Middle frontal gyrus (tissue), 1 donor: ENCODE measurements around the gene COL6A6.

Source experiments
- DNase-seq: peaks from one replicate; pipeline ENCODE4 v3.0.0-alpha.2; 2015; ENCODE audit warnings: low spot score; ENCODE audit errors: extremely low spot score

COL6A6 gene

GRCh38 chr3:130516645-130517512 lies at the start of gene COL6A6:
Gene COL6A6, plus strand, starts transcription at chr3:130517177. Its CDS starts 43,188 bp downstream, at chr3:130560365.
- DNase-seq = no peak

- DNase-seq = no peak
These were observed 48.7 kb upstream of the COL6A6 start for GRCh38 chr3:130468311-130468710.

GRCh38 chr3:130470126-130470525 lies 46.9 kb upstream of the COL6A6 start:
- DNase-seq = no peak

GRCh38 chr3:130473416-130473815 lies 43.6 kb upstream of the COL6A6 start:
- DNase-seq = no peak

GRCh38 chr3:130480736-130481135 lies 36.2 kb upstream of the COL6A6 start:
- no peak for DNase-seq

DNA sequence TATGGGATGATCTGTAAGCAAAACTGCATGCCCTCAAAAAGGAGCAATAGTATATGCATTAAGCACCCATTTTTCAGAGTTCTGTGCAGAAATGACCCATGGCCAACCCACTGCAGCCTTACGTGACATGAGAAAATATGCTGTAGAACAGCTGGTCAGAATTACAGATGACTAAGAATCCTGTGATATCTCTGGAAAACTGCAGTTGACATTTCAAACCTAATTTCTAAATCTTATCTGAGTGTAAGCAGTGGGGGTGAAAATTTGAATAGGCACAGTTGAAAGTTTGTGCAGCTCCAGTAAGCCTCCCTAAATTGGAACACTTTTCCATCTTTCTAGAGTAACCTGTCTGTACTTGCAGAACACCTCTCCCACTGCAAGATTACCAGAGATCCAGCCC lies 28.7 kb upstream of the COL6A6 start:
- DNase-seq = no peak

GRCh38 chr3:130488769-130489450 lies 28.1 kb upstream of the COL6A6 start:
- no peak for DNase-seq

DNA sequence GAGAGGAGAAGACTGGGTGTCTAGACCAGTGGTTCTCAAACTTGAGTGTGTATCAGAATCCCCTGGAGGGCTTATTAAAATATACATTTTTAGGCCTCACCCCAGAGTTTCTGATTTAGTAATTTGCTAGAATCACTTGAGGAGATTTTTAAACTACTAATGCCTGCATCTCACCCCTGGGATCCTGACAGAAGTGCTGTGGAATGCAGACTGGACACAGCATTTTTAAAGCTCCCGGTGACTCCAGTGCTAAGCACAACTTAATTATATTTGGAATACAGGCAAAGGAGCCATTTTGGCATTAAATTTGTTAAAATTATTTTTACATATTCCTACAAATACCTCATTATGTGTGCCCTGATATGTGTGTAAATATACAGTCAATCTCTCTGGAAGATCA lies 26.7 kb upstream of the COL6A6 start:
- no peak for DNase-seq

DNA sequence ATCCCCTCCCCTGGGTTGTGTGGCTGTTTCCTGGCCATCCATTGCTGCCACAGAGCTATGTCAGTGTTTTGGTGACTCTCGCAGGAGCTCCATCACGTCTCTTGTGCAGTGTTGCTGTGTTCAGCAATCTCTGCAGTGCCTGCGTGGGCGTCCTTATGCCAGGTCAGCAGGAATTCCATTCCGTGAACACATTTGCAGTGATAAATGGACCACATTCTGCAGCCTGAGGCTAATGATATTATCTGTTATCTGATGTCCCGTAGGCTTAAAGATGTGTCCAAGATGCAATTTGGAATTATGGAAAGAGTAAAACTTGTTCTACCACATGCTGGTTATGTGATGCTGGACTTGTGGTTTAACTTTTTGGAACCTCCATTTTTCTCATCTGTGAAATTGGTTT lies 25.5 kb upstream of the COL6A6 start:
- DNase-seq = no peak

DNA sequence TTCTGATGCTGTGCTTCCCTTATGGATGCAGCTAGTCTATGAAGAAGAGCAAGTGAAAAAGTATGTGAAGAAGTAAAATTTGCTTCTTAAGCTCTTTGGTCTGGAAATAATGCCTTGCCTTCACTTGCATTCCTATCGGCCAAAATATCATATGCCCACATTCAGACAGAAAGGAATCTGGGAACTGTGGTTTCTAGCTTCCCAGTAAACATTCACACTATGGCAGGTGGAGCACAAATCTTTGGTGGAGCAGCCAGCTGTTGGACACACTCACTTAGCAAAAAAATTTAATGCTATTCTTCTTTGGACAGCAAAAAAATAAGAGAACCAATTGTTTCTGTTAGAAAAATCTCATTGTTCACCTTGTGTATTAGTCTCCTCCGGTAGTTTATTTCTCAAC lies 12.3 kb upstream of the COL6A6 start:
- no peak for DNase-seq

DNA sequence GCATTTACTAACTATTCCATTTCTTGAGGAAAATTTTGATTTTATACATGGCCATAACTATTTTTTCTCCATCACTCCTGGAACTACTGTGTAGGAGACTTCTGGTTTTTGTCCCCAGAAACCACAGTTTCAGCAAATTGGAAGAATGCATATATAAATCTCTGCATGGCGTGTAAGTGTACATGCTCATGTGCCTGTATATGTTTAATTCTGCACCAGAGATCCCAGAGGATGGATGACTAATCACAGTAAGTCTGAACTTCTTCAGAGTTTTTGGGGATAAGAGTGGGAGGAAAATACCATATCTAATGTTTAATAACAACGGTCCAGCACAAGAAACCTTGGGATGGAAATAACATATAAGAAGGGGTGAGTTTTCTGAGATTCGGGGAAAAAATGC lies 10.9 kb upstream of the COL6A6 start:
- no peak for DNase-seq

GRCh38 chr3:130507746-130508145 lies 9.2 kb upstream of the COL6A6 start:
- DNase-seq = no peak

DNA sequence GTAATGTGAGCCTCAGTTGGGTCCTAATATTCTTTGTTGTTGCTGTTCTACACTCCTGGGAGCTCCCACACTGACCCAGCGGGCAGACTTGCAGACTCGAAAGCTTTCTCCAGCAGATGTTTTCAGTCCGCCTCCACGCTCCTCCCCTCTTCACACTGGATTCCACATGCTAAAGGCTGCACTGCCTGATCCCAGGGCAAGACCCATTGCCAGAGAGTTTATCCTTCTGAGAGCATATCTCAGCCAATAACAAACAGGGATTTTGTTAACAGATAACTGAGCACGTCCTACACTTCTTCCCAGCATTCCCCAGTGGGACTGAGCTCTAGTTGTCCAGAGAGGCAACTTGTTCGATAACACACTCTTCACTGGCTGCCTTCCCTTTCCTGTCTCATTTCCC lies 8.0 kb upstream of the COL6A6 start:
- DNase-seq = no peak

DNA sequence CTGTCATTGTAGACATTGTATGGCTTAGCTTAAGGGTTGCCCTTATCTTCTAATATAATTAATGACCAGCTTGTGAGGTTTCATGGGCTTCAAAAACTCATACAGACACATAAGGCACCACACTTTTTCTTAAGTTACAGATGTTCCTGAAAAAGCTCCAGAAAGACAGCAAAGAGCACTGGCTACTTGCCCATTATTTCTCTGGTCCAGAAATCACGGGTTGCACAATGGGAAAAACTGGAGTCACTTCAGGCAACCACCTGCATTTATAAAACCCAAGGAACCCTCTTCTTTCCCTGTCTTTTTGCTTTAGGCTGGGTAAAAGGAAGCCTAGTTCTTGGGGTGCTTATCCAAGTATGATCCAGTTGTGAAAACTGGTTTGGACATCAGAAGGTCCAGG lies 2.3 kb upstream of the COL6A6 start:
- no peak for DNase-seq

DNA sequence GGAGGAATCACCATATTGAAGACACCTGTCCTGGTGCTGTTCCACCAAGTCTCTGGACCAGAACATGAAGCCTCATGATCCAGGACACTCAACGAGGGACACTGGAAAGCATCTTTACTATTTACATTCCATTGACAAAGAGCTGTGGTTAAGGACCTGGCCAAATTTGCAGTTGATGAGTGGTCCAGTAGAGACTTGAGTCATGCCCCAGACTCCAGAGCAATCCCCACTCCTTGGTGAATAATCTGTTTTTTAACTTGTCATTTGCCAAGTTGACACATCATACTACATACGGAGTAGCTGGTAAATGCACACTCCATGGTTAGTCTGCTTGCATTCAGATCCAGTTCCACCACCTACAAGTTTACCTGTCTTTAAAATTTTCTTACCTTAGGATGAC lies 1.2 kb upstream of the COL6A6 start:
- no peak for DNase-seq

DNA sequence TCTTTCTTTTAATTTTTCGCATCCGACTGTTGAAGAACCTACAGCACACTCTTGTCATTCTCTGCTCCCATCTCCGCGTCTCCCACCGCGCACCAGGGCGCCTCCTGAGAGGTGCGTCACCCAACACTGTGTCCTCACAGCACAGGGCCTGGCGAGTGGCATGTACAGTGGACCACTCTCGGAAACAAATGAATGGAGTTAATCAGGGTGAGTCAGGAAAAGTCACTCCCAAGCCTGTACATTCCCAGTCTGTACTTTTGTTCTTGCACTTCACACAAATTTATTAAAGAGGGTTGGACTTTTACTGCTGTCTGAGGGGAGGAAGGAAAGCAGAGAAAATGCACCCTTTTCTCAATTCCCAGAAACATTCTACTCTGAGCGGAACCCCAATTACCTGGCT lies 625 bp downstream of the COL6A6 start:
- no peak for DNase-seq

DNA sequence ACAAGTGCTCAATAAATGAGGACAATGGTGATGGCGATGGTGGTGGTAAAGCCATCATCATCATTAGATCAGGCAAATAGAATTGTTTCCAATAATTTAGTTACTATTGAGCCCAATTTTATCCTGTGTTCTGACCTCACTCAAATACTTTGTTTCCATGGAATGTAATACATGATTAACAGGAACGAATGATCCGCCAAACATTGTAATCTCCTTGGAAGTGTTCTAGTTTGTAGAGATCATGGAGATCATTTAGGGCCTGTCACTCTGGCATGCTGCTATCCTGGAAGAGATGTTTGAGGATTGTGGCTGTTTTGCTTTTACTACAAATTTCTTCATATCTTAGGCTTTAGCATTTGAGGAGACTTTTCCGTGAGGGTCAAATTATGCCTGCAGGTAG lies 2.8 kb downstream of the COL6A6 start:
- DNase-seq = no peak

- DNase-seq = no peak
These were observed 5.4 kb downstream of the COL6A6 start for GRCh38 chr3:130522399-130522798.

- no peak for DNase-seq
These were observed 10.4 kb downstream of the COL6A6 start for GRCh38 chr3:130527426-130527825.

DNA sequence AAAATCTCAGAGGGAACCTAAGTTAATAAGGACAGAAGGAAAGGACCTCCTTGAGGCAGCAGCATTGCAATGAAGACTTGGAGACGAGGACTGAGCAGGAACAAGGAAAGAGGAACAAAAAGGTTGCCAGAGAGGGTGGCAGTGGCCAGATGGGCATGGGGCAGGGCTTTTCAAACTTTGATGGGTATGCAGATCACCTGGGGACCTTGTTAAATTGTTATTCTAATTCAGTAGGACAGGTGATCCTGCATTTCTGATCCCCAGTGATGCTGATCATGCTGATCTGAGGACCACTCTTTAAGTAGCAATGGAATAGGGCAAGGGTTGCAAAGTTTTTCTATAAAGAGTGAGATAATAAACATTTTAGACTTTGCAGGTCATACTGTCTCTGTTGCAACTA lies 11.1 kb downstream of the COL6A6 start:
- DNase-seq = no peak

DNA sequence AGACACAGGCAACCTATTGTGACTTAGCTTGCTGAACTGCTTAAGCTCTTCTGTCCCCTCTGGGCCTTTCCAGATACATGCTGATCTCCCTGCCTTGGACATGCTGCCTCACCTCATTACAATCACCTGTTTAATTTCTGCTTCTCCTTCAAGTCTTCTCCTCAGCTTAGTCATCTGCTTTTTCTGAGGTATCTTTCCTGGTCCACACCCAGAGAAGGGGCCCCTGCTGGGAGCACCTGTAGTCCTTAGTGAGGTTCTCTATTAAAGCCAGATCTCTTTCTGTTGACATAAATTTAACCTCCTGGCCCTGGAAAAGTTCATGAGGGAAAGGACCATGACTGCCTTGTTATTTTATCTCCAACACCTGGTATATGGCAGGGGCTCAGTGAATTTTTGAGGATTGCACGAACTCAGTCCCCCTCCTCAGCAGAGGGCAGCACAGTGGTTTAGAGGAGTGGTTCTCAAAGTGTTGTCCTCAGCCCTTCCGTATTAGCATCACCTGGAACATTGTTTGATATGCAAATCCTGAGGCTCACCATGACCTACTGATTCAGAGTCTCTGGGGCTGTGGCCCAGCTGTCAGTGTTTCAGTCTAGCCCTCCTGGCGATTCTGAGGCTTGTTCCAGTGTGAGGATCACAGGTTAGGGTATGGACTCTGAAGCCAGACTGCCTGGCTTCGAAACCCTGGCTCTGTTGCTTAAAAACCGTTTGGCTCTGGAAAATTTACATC lies 12.7 kb downstream of the COL6A6 start:
- no peak for DNase-seq

DNA sequence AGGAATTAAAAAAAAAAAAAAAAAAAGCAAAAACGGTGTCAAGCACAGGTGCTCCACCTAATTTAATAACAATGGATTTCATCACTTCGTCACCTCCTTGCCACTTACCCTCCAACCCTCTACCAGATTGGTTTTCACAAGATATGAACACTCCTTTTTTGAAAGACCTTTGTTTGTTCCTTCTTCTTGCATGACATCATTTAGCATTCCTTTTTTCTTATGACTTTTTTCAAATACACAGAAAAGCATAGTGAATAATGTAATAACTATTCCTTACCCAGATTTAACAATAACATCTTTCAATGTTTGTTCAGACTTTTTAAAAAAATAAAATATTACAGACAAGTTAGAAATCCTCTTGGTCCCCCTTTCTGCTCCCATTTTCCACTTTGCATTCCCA lies 16.3 kb downstream of the COL6A6 start:
- DNase-seq = no peak
